DND-41 (cell line): Measurements from ENCODE around the gene MELTF.

Experiments used
- ATAC-seq: fragments of 200-7000 bp; cut with Tn5 transposase; 3 replicates; pipeline ENCODE4 v1.9.1; 2021; ENCODE audit warnings: low read depth; ENCODE audit not compliant: insufficient read depth
- DNase-seq: peaks from one replicate; pipeline ENCODE4 v3.0.0-alpha.2; 2020
- H2AFZ ChIP-seq: 2 replicates; pipeline ENCODE4 v1.6.0; 2012; ENCODE audit warnings: low read depth, low read length
- H3K27ac ChIP-seq: 2 replicates; pipeline ENCODE4 v1.5.1; 2012; ENCODE audit warnings: low read length, inconsistent platforms
- H3K27me3 ChIP-seq: fragments of 200-600 bp; sonication (generic); 2 replicates; pipeline ENCODE4 v1.6.0; 2012; ENCODE audit warnings: low read length, mild to moderate bottlenecking, inconsistent platforms; ENCODE audit not compliant: insufficient read depth, poor library complexity
- H3K36me3 ChIP-seq: 2 replicates; pipeline ENCODE4 v1.5.1; 2012; ENCODE audit warnings: low read length, inconsistent platforms; ENCODE audit not compliant: insufficient read depth
- H3K4me1 ChIP-seq: 2 replicates; pipeline ENCODE4 v1.5.1; 2012; ENCODE audit warnings: mild to moderate bottlenecking, low read length; ENCODE audit not compliant: insufficient read depth
- H3K4me2 ChIP-seq: 2 replicates; pipeline ENCODE4 v1.6.0; 2012; ENCODE audit warnings: mild to moderate bottlenecking, moderate library complexity, low read length, inconsistent platforms; ENCODE audit not compliant: insufficient read depth
- H3K4me3 ChIP-seq, 2 experiments: fragments of 200-600 bp in 1 of 2; shearing (Covaris generic) in 1 of 2; 2 replicates each; pipeline ENCODE4 v1.5.1; 2012 to 2016; ENCODE audit warnings: inconsistent platforms in 2 of 2, low read length in 2 of 2, mild to moderate bottlenecking in 2 of 2, low read depth in 1 of 2, moderate library complexity in 1 of 2
- H3K79me2 ChIP-seq: 2 replicates; pipeline ENCODE4 v1.6.0; 2012; ENCODE audit warnings: low read length, inconsistent platforms; ENCODE audit not compliant: insufficient read depth
- H3K9ac ChIP-seq: 2 replicates; pipeline ENCODE4 v1.6.0; 2012; ENCODE audit warnings: low read depth, mild to moderate bottlenecking, inconsistent platforms, low read length, moderate library complexity
- H3K9me3 ChIP-seq: 2 replicates; pipeline ENCODE4 v1.5.1; 2012; ENCODE audit warnings: low read length, moderate library complexity, mild to moderate bottlenecking, inconsistent platforms; ENCODE audit not compliant: insufficient read depth, severe bottlenecking
- H4K20me1 ChIP-seq: 2 replicates; pipeline ENCODE4 v1.6.0; 2012; ENCODE audit warnings: low read length; ENCODE audit not compliant: insufficient read depth
- EZH2 ChIP-seq: IDR thresholded peaks from 3 replicates; pipeline ENCODE4 v1.6.1; 2012; ENCODE audit warnings: borderline replicate concordance, low read depth, mild to moderate bottlenecking, moderate library complexity, low read length, inconsistent platforms; ENCODE audit not compliant: severe bottlenecking
- TF ChIP-seq, protein P1 (sequence below): IDR thresholded peaks from 2 replicates; pipeline ENCODE4 v1.5.1; 2012; ENCODE audit warnings: borderline replicate concordance, low read length, moderate library complexity, mild to moderate bottlenecking; ENCODE audit not compliant: poor library complexity, severe bottlenecking; ENCODE audit errors: extremely low read depth

MELTF gene

DNA sequence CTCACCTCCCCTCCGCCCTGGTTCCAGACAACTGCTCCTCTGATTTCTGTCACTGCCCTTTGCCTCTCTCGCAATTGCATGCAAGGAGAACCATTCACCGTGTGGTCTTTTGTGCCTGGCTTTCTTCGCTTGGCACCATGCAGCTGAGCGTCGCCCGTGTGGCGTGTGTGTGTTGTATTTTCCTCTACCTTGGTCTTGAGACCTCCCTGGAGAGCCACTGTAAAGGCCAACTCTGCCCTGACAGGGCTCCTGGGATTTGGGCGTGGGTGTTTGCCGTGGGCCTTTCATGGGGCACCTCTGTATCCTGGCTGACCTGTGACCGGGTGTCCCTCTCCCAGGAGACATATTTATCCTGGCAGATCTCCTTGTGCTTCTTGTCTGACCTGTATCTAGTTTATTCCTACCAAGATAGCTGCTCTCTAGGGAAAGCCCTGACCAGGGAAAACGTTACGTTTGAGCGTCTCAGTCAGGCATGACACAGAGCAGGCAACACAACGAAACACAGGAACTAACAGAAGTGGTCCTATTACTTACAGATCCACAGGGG, 59.0 kb downstream of the MELTF start:
- peak overlapping the region; percentile 90; the same call in 1 of the 2 replicates for H2AFZ ChIP-seq
- H3K4me1 ChIP-seq = peaks cover 27% of the 10 kb centered on the region
- H3K79me2 ChIP-seq = no peaks in the 10 kb centered on the region; the same call in 1 of the 2 replicates
- ATAC-seq = no peak
- peak overlapping the region; percentile 94; the same call in 1 of the 2 replicates for H3K4me2 ChIP-seq
- no peaks in the 10 kb centered on the region for H3K27me3 ChIP-seq
- peak overlapping the region; percentile 86; the same call in 1 of the 2 replicates for H3K9ac ChIP-seq
- TF ChIP-seq, protein P1, sequence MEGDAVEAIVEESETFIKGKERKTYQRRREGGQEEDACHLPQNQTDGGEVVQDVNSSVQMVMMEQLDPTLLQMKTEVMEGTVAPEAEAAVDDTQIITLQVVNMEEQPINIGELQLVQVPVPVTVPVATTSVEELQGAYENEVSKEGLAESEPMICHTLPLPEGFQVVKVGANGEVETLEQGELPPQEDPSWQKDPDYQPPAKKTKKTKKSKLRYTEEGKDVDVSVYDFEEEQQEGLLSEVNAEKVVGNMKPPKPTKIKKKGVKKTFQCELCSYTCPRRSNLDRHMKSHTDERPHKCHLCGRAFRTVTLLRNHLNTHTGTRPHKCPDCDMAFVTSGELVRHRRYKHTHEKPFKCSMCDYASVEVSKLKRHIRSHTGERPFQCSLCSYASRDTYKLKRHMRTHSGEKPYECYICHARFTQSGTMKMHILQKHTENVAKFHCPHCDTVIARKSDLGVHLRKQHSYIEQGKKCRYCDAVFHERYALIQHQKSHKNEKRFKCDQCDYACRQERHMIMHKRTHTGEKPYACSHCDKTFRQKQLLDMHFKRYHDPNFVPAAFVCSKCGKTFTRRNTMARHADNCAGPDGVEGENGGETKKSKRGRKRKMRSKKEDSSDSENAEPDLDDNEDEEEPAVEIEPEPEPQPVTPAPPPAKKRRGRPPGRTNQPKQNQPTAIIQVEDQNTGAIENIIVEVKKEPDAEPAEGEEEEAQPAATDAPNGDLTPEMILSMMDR = peak; percentile 2
- TF ChIP-seq EZH2 = no peak
- no peaks in the 10 kb centered on the region for H3K9me3 ChIP-seq
- H3K4me3 ChIP-seq = no peak overlapping the region
- H4K20me1 ChIP-seq = peaks cover 5% of the 10 kb centered on the region; the same call in 1 of the 2 replicates
- peaks cover 16% of the 10 kb centered on the region; the same call in 1 of the 2 replicates for H3K36me3 ChIP-seq
- DNase-seq = no peak
- no peak overlapping the region for H3K27ac ChIP-seq

DNA sequence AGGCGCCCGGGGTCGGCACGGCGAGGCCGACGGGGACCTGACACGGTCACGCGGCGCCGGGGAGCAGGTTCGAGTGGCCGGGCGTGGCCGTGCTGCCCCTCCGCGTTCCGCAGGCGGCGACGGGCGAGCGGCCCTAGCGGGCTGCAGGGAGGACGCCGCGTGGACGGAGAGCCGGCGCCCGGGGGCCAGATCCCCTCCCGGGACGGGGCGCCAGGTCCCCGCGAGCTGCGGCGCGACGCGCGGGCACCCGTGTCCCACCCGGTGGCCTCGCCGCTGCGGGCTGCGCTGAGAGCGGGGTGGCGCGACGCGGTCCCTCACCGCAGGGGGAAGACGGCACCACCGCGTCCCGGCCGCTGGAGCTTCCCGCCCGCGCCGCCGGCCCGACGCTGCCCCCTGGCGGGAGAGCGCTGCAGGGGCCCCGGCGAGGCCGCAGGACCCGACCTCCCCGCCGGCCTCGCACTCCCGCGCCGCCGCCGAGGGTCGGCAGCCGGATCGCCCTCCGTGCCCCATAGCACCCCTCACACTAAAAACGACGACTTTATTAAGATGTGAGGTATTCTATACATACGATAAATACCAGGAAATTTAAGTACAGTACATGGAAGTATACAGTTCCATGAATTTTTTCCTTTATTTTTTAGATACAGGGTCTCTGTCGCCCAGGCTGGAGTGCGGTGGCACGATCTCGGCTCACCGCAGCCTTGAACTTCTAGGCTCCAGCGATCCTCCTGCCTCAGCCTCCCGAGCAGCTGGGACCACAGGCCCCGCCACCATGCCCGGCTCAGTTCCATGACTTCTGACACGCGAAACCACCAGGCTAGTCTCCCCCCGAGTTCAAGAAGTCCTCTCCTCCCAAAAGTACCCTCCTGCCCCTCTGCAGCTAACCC, 59.7 kb downstream of the MELTF start:
- H3K9me3 ChIP-seq = no peaks in the 10 kb centered on the region
- no peaks in the 10 kb centered on the region for H3K27me3 ChIP-seq
- H2AFZ ChIP-seq = peak overlapping the region; percentile 90
- H3K36me3 ChIP-seq = peaks cover 17% of the 10 kb centered on the region; the same call in 1 of the 2 replicates
- peak; percentile 72 for DNase-seq
- peak overlapping the region; percentile 60 to 77; a peak in 3 of 4 replicates for H3K4me3 ChIP-seq
- peak overlapping the region; percentile 86 for H3K9ac ChIP-seq
- no peaks in the 10 kb centered on the region; the same call in 1 of the 2 replicates for H3K79me2 ChIP-seq
- TF ChIP-seq, protein P1 = peak; percentile 84
- peak; percentile 2 for TF ChIP-seq EZH2
- H3K4me2 ChIP-seq = peak overlapping the region; percentile 94
- ATAC-seq = peak; percentile 76
- peaks cover 5% of the 10 kb centered on the region; the same call in 1 of the 2 replicates for H4K20me1 ChIP-seq
- peaks cover 27% of the 10 kb centered on the region for H3K4me1 ChIP-seq
- H3K27ac ChIP-seq = peak overlapping the region; percentile 55

DNA sequence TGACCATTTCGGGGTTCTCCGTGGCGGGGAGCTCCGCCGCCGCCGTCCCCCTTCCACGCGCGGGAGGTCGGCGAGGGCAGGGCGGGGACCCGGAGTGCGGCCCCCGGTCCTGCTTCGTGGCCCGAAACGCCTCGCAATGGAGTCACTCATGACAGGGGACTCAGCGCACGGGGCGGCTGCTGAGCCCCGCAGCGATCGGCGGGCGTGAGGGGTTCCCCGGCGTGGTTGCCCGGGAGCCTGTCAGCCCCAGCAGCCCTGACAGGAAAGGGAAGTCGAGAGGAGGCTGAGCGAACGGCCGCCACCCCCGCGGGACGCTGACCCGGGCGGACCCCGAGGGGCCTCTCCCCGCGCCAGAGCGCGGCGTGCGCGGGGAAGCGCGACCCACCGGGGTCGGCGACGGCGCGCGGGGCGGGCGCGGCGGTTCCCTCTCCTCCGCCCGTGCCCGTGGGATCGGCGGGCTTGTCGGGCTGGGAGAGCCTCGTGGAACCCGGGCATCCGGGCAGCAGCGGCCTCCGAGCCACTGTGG, 60.4 kb downstream of the MELTF start:
- H3K4me2 ChIP-seq = peak overlapping the region; percentile 94
- H3K27me3 ChIP-seq = no peaks in the 10 kb centered on the region
- no peaks in the 10 kb centered on the region for H3K9me3 ChIP-seq
- ATAC-seq (peak; percentile 49), DNase-seq (peak; percentile 54)
- peak overlapping the region; percentile 90 for H2AFZ ChIP-seq
- H3K9ac ChIP-seq = peak overlapping the region; percentile 86
- H3K4me1 ChIP-seq = peaks cover 27% of the 10 kb centered on the region
- peaks cover 5% of the 10 kb centered on the region; the same call in 1 of the 2 replicates for H4K20me1 ChIP-seq
- H3K4me3 ChIP-seq = peak overlapping the region; percentile 60 to 77
- peak overlapping the region; percentile 55 for H3K27ac ChIP-seq
- no peaks in the 10 kb centered on the region; the same call in 1 of the 2 replicates for H3K79me2 ChIP-seq
- TF ChIP-seq EZH2 = peak; percentile 9
- TF ChIP-seq, protein P1 = no peak
- H3K36me3 ChIP-seq = peaks cover 17% of the 10 kb centered on the region; the same call in 1 of the 2 replicates
